ENCODE data around the gene BTG2.

Gene BTG2

DNA sequence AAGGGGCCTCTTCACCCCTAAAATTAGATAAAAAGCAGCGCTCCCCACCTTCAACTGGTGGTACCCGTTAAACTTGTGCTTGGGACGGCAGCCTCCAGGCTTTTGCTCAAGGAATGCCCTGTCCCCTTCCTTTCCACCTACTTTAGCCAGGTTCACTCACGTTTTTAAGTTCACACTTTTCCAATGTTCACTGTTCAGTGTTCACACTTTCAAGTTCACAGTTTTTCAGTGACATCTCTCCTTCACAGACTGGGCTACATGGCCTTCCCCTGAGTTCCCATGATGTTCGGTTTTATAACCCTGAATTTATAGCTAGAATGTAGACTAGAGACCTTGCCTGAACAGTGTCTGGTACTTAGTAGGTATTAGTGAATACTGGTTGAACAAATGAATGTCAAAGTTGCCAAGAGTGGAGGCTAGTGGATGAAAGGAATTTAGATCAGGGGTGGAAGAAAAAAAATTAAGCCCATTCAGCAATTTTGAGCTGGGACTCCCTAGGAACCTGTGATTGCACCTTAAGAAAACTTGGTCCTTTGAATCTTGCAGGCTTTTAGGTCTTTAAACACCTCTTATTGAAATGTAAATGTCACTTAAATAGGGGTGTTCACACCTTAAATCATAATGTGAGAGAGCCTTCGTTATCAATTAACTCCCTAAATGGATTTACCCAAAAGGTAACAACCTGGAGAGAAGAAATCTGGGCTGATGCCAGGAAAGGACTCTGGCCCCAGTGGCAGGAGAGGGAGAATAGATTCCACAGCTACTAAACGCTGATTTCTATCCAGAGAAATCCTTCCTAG is 12.3 kb downstream of the BTG2 start:
- no peak for DNase-seq (ENCODE audit: low read depth)

DNA sequence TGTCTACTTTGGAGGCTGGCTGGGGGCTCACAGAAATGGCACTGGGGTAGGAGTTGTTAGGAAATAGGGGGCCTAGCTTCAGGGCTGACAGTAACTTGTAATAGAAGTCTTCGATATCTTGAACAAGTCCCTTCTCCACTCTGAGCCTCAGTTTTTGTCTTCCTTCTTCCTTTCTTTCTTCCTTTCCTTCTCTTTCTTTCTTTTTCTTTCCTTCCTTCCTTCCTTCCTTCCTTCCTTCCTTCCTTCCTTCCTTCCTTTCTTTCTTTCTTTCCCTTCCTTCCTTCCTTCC is 12.9 kb downstream of the BTG2 start:
- no peak for DNase-seq (ENCODE audit: low read depth)

DNA sequence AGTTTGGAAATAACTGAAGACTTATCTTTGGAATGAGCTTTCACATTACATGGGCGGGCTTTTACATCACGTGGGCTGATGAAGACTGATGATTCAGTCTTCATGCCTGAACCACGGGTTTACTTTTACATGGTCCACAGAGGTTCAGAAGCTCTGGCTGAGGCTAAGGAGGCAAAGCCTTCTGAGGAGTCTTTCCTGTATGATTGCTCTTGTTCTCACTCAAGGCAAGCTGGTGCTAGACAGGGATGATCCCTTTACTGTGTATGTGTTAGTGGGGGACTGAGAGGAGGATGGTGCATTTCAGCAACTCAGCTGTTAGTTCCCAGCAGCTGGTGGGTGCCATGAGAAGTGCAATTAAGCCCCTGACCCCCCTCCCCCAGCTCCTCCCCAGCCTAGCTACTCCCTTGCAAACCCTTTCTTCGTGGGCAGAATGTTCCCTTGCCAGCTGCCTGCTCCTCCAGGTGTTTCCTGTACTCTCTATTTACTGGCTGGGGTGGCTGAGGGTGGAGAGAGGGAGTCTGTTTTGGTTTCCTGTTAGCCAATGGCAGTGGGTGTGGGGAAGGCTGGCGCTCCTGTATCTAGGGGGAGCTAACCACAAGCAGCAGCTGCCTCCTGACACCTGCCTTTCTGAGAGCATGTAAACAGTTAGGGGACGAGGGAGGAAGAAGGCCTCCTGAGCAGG is 15.4 kb downstream of the BTG2 start:
- DNase-seq (ENCODE audit: low read depth): no peak

DNA sequence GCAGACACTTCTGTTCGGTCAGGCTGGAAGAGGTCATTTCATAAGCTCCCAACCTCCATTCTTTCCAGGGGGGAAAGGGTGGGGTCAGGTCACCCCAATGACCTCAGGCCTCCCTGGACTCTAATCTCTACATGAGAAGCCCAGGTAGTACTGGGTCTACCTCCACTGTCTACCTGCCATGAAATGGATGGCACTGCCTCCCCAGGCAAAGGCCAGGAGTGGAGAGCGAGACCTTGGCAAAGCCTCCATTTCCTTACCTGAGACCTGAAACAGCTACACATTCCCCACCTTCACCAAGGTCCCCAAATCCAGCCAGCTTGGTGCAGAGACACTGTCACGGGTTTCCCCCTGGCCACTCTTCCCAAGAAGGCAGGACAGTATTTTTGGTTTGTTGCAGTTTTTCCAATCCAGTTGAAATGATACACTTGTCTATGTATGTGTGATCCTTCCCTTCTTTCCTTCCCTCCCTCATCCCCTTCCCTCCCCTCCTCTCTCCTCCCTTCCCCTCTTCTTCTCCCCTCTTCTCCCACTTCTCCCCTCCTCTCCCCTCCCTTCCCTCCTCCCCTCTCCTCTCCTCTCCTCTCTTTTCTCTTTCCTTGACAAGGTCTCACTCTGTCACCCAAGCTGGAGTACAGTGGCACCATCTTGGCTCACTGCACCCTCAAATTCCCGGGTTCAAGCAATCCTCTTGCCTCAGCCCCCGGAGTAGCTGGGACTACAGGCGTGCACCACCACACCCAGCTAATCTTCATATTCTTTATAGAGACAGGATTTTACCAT is 16.1 kb downstream of the BTG2 start:
- no peak for DNase-seq (ENCODE audit: low read depth)

DNA sequence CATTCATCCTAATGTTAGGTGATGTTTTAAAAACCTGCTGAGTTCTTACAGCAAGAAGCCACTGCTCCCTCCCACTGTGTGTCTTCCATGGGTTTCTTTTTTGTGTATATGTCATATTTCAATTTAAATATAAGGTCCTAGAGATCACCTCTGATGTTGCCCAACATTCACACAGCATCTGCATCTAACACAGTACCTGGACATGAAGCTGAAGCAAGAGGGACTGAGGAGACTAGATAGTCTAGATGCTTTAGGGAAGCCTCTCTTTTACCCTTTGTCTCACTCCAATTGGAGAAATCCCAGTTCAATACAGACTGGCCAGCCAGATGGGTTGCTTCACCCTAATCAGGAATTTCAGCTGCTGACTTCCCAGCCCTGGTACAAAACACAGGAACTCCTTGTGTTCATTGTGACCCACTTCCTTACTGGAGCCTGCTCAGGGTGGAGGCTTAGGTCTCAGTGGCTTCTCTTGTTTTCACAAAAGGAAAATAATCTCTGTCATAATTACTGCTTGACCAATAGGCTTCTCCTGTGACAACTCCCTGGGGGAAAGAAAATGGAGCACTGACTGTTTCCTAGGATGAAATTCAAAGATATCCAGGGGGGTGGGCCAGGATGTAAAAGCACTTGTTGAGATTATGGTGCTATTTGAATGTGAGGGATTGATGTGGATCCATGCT is 17.3 kb downstream of the BTG2 start:
- no peak for DNase-seq (ENCODE audit: low read depth)

DNA sequence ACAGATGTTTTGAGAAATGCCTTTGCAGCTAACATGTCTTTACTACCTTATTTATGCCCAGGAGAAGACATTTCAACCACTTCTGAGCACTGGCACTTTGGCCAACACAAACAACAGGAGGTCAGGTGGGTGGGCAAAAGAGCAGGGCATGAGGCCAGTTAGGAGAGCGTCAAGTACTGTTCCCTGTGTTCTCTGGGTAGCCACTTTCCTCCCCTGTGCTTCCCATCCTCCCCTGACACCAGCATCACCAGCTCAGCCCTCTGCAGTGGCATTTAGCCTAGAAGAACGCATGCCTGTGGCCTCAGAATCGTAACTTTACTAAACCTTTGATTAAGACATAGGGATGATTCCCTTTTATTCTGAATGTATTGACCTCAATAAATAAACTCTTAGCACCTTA is 18.3 kb downstream of the BTG2 start:
- no peak for DNase-seq (ENCODE audit: low read depth)

DNA sequence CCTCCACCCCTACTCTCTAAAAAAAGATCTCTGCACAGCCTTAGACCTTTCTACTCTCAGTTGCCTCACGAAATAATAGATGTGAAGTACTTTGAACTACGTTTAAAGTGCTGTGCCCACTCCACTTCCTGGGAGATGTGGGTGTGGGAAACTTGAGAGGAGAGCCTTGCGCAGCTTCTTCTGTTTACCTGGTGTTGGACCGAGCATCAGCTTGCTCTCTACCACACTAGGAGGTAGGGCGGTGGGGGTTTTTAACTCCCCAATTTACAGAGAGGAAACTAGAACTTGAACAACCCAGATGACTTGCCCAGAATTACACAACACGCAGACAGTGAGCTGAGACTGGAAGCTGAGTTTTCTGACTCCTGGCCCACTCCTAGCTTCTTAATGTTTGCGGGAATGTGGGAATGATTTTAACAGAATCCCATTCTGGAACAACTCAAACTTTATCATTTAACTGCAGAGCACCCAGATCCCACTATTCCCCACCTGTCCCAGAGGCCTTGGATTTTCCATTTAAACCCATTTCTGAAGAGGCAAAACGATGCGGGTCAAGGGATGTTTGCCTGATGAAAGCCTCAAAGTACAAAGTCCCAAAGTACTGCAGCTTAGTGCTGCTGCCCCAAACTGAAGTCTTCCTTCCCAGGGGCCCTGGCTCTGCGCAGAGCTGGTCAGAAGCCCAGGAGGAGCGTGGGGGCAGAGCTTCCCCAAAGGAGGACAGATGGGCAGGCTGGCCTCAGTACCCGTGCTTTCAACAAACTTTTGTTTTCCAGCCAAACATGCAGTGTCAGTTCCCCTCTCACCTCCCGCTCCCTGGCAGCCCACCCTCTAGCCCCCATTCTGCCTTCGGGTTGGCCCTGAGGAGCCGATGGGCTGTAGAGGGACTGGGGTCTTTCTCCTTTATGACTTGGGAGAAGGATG is 19.0 kb downstream of the BTG2 start:
- no peak for DNase-seq (ENCODE audit: low read depth)

DNA sequence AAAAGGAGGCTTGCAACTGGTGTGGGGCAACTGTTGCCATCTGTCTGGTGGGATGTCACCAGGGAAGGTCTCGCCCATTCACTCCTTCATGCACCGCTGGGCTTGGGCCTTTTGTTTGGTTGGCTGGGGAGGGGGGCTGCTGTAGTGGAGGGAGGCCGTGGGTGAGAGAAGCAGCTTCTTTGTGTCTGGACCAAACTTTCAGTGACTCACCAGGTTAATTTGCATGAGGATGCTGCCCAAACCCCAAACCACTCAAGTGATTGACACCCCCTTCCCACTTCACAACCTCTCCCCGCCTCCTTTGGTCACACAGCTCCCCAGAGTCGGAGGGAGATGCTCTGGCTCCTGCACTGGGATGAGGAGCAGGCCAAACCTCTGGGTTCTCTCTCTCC is 19.7 kb downstream of the BTG2 start:
- DNase-seq (ENCODE audit: low read depth): no peak

DNA sequence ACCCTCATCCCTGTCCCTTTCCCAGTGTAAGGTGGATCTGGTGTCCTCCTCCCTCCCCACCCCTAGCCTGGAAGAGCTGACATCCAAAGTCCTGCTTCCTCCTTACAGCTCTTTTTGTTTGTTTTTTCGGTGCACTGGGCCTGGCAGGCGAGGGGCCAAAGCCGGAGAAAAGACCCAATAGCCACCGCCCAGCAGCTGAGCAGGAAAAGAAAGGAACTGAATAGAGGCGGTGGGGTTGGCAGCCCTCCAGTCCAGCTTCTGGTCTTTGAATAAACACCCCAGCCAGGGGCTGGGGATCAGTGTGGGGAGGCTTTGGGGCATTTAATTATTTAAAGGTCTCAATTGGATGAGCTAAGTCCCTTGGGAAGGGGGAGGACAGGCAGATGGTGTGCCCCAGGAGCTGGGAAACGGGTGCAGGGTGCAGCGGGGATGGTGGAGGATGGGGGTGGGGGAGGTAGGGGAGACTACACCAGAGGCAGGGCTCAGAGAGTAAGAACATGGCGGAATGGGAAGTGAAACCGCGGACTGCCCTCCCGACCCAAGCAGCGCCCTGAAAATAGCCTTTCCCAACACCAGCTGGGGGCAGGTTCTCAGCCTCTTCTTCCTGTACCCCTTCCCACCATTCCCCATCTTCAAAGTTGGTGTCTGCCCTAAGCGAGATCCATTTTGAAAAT is 20.2 kb downstream of the BTG2 start:
- no peak for DNase-seq (ENCODE audit: low read depth)

DNA sequence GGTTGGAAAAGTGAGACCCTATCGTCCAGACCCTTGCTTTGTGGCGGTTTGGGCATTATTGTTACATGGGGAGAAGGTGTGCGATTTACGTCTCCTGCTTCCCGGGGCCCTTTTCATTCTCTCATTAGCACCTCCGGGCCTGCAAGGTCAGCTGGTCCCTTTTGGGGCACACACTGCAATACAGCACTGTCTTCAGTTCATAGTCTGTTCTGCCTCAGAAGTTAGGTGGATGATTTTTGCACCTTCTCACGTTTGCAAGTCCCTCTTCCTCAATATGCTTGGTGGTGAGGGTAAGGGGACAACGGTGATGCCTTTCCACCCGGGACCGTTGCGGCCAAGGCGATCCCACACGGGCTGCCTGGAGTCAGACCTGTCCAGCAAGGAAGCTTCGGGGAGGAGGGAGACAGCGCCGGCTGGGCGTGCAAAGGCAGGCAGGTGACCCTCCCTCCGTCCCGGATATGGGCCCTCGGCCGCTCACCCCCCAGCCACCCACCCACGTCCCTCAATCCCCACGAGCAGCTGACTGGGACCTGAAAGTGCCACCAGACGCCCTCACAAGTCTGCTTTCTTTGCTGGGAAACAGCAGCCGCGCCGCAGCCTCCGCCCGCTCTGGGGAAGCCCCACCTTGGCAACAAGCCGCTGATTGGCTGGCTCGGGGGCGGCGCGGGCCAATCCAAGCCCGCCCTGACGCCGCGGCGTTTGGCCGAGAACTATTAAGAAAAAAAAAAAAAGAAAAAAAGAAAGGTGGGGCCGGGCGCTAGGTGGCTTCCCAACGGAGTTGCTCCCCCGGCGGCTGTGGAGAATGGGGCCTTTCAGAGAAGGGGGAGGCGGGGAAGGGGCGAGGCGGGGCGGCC is 21.7 kb downstream of the BTG2 start:
- DNase-seq (ENCODE audit: low read depth): no peak

DNA sequence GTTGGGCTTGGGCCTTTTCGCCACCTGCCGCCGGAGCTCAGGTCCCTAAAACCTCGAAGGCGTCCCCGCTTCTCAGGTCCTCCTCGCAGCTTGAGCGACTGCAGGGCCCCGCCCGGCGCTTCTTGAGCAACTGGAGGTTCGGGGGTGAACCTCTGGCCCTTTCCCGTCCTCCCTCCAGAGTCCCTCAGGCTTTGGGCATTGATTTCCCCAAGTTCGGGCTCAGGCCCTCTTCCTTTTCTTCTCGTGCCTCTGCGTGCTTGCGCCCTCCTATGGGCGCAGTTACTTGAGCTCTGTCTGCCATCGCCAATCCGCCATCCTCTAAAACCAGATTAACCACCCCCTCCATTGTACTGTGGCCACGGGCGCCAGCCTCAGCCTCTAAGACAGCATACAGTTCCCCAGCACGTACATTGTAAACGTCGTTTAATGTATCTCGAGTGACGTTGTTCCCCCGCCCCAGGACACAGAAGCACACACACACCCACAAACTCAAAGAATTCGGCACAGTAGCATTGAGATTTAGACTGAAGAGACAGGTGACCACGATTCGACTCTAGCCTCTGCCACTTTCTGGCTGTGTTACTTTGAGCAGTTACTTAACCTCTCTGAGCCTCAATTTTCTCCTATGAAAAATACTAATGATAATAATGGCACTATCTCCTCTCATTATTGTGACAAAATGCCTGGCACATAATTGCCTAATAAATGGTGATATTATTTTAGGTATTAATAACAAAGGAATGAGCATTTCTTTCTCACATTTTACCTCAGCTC is 22.6 kb downstream of the BTG2 start:
- DNase-seq (ENCODE audit: low read depth): no peak

DNA sequence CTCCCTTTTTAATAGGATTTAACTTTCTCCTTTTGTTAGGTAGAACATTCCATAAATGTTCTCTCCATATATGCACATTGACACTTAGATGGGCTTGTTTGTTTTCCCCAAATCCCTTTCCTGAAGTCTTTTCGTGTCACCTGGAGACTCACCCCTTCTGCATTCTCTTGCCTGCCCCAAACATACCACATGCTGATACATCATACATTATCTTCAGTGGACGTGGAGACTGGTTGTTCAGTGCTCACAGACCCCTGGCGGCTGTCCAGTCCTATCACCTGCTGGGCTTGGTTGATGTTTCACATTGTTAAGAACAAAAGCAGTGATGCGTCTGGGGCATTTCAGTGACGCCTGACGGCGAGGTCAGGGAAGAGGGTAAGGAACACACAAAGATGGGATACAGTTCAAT is 23.4 kb downstream of the BTG2 start:
- DNase-seq (ENCODE audit: low read depth): no peak

DNA sequence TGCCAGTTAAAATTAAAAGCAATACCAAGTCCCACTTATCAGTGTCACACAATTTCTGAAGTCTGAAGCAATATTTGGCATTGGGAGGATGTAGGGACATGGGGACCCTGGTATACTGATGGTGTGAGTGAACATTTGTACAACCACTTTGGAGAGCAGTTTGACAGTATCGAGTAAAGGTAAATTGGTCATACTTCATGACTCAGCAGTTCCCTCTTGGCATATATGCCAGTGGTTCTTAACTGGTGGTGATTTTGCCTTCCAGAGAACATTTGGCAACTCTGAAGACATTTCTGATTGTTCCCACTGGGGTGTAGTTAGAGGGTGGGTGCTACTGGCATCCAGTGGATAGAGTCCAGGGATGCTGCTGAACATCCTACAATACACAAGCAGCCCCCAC is 25.9 kb downstream of the BTG2 start:
- DNase-seq (ENCODE audit: low read depth): no peak

DNA sequence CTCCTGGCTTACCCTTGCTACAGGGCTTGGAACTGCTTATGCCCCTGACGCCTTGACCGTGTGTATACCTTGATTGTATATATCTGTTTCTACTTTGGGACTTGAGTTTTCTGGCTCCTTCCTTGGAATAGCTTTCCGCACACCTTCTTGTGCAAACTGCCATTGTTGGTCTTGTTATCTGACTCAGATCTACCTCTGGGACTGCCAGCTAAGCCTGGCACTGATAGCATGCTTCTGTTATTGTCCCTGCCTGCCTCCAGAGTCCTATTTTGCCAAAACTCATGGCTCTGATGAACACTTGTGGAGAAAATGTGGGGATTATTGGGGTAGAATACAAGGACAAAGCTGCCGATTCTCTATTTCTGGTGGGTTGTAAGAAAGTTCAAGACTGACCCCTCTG is 30.2 kb downstream of the BTG2 start:
- DNase-seq (ENCODE audit: low read depth): no peak

DNA sequence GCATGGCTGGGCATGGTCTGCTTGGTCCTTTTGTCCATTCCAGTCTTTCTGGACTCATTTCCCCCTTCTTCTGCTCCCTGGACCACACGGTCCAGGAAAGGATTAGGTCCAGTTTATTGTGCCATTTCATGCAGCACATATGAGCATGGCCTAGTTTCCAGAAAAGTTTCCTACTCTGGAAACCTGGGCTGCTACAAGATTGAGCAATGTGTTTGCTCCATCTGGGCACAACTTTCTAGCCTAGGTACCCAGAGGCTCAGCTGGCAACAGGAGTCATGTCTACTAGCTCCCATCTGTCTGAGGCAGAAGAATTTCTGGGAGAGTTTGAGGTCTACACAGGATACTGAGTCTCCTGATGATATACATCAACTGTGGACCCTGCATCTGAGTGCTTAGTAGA is 30.8 kb downstream of the BTG2 start:
- no peak for DNase-seq (ENCODE audit: low read depth)

DNA sequence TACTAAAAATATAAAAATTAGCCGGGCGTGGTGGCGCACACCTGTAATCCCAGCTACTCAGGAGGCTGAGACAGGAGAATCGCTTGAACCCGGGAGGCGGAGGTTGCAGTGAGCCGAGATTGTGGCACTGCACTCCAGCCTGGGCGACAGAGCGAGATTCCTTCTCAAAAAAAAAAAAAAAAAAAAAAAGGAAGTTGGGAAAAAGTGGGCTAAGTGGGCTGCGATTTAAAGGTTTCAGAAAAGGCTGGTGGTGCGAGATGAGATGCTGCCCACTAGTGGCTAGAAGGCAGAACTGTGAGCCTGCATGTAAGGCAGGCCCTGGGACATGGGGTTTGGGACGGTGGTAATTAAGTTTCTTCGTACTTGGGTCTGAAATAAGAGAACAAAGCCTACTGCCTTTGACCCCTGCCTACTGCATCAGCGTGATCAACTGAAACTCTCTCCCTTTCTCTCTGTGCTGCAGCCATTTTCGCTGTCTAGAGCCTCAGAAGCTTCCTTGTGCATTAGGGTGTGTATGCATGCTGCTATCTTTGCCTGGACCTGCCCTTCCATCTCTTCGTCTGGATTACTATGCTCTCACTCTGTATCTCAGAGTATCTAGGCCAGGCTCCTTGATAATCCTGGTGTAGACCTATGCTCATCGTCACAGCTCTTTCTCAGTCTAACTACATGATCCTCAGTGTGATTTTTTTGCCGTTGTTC is 33.2 kb downstream of the BTG2 start:
- DNase-seq (ENCODE audit: low read depth): no peak

DNA sequence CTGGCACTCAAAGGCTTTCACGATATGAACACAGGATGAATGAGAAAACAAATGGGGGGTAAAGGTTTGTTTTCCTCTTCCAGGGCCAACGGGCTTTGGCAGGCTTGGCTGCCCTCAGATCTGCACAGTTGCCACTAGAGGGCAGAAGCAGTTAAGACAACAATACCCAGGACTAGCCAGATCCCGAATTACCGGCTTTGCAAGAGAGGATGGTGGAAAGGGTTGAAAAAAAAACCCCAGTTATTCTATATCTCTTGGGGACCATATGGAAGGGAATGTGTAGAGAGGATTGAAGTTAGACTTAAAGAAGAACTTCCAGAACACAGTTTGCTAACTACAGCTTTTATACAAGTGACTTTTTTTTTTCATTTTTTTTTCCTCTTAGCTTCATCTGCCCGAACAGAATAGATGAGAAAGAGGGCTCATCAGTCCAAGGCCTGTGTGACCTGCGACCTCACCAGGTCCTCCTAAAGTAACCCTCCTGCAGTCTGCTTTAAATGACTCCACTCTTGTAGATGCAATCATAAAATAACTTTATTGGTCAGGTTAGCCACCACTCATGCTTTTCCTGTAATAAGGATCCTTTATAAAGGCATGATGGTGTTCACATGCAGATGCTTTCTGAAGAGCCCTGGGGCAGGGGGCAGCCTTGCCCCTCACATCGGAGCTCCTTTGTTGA is 34.9 kb downstream of the BTG2 start:
- DNase-seq (ENCODE audit: low read depth): no peak

Measured in non-pigmented ciliary epithelial cell (primary cell).